Transverse colon (tissue), 4 donors: ENCODE measurements around the gene RUVBL1.

Experiments
- CTCF ChIP-seq, 5 experiments: fragments of 200-600 bp in 3 of 5; fragments of 450-650 bp in 2 of 5; sonication (generic) in 3 of 5; IDR thresholded peaks; 1 replicate in 2 of 5; 2 replicates in 3 of 5; pipeline ENCODE4 v1.5.1; 2016 to 2017; ENCODE audit warnings: antibody characterized with exemption in 5 of 5, inconsistent platforms in 3 of 5, mild to moderate bottlenecking in 2 of 5, moderate library complexity in 1 of 5
- EP300 ChIP-seq: sonication (generic); formaldehyde crosslinking; IDR thresholded peaks from one replicate; pipeline ENCODE4 v1.6.1; 2017; ENCODE audit warnings: antibody characterized with exemption, low read depth
- POLR2A ChIP-seq: fragments of 450-650 bp; IDR thresholded peaks from one replicate; pipeline ENCODE4 v1.6.1; 2016; ENCODE audit warnings: antibody characterized with exemption, mild to moderate bottlenecking, moderate library complexity
- POLR2AphosphoS5 ChIP-seq, 3 donors: sonication (generic); formaldehyde crosslinking; IDR thresholded peaks; one replicate each; pipeline ENCODE4 v1.6.1; 2016; ENCODE audit warnings: antibody characterized with exemption in 3 of 3

- TF ChIP-seq CTCF (IDR thresholded peaks at IDR 0.05) (no peak), EP300 (no peak), POLR2A (no peak), POLR2AphosphoS5 (IDR thresholded peaks at IDR 0.05) (no peak)
Measured at GRCh38 chr3:128151758-128152274, 28.2 kb upstream of the RUVBL1 start.
